ENCODE measurements around the gene SPOCK1. TPM values are rescaled to one million over a fixed set of nuclear protein-coding genes. Genes with fewer than 3 reads are reported as not detected.

Gene SPOCK1
- total and polyA plus RNA-seq, 3 donors from 2014 or later = 63.8 to 111 (median 101) TPM

DNA sequence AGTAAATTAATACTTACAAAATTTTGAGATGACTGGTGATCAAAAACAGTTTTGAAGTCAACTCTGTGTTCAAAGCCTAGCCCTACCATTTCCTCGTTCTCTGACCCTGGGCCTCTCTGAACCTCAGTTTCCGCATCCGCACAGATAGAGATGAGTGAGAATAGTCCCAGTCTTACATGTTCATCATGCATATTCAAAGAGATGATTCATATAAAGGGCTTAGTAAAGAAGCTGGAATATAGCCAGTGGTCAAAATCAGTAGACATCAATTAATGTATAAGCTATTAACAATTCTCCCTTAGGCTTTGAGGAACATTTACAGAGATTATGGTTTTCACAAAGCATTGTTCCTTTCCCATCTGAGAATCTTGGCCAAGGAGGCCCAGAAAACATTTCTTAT is 250.6 kb downstream of the SPOCK1 start:
- no peaks in the 10 kb centered on the region for H3K36me3 ChIP-seq (ENCODE audit: low read depth, missing control alignments)
- 97 to 100% methylated on average over 3 of the region's 3 CpGs for WGBS, 2 donors
- H3K27me3 ChIP-seq = no peaks in the 10 kb centered on the region
- no peak for DNase-seq
- no peak overlapping the region for H3K4me3 ChIP-seq
- peaks cover 12% of the 10 kb centered on the region for H3K4me1 ChIP-seq
- no peaks in the 10 kb centered on the region for H3K9me3 ChIP-seq
- no peak for TF ChIP-seq POLR2A (IDR thresholded peaks at IDR 0.05)
- TF ChIP-seq, protein P1, sequence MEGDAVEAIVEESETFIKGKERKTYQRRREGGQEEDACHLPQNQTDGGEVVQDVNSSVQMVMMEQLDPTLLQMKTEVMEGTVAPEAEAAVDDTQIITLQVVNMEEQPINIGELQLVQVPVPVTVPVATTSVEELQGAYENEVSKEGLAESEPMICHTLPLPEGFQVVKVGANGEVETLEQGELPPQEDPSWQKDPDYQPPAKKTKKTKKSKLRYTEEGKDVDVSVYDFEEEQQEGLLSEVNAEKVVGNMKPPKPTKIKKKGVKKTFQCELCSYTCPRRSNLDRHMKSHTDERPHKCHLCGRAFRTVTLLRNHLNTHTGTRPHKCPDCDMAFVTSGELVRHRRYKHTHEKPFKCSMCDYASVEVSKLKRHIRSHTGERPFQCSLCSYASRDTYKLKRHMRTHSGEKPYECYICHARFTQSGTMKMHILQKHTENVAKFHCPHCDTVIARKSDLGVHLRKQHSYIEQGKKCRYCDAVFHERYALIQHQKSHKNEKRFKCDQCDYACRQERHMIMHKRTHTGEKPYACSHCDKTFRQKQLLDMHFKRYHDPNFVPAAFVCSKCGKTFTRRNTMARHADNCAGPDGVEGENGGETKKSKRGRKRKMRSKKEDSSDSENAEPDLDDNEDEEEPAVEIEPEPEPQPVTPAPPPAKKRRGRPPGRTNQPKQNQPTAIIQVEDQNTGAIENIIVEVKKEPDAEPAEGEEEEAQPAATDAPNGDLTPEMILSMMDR (IDR thresholded peaks at IDR 0.05) = no peak
- H3K27ac ChIP-seq = no peak overlapping the region
- intact Hi-C loops (cut with DNase I; ENCODE audit: low total_unique reads) = no loop called here

DNA sequence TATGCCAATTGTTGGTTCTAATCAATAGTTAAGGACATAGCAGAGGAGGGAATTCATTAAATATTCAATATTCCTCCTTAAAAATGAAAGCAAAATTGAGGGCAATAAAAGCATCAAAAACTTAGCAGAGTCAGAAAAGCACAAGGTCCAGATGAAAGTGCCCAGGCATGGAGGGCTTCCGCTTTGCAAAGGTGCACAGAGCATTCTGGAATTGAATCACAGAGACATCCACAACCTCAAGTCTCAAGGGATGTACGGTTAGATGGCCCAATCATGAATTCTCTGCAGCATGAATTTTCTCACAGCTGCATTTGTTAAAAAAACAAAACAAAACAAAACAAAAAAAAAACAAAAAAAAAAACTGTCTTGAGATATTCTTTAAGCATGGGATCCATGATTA is 253.7 kb downstream of the SPOCK1 start:
- H3K4me3 ChIP-seq = no peak overlapping the region
- H3K36me3 ChIP-seq (ENCODE audit: low read depth, missing control alignments) = no peaks in the 10 kb centered on the region
- no peak overlapping the region for H3K27ac ChIP-seq
- no peaks in the 10 kb centered on the region for H3K9me3 ChIP-seq
- no peak for DNase-seq
- intact Hi-C loops (cut with DNase I; ENCODE audit: low total_unique reads) = no loop called here
- no peak for TF ChIP-seq POLR2A (IDR thresholded peaks at IDR 0.05)
- TF ChIP-seq, protein P1 (IDR thresholded peaks at IDR 0.05) = no peak
- H3K27me3 ChIP-seq = no peaks in the 10 kb centered on the region
- no peaks in the 10 kb centered on the region for H3K4me1 ChIP-seq
- 90 to 100% methylated on average over 2 of the region's 2 CpGs for WGBS, 2 donors

DNA sequence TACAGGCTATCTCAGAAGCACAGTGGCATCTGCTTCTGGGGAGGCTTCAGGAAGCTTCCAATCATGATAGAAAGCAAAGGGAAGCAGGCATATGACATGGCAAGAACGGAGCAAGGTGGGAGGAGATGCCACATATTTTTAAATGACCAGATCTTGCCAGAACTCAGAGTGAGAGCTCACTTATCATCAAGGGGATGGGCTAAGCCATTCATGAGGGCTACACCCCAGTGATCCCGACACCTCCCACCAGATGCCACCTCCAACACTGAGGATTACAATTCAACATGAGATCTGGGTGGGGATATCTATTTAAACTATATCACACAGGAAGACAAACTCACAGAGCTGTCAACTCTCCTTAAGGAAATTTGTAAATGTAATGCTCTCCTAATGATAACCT is 258.8 kb downstream of the SPOCK1 start:
- no peak for DNase-seq
- 87 to 94% methylated on average over 2 of the region's 2 CpGs for WGBS, 2 donors
- H3K27me3 ChIP-seq = no peaks in the 10 kb centered on the region
- H3K4me1 ChIP-seq = no peaks in the 10 kb centered on the region
- no peak overlapping the region for H3K27ac ChIP-seq
- no peak overlapping the region for H3K4me3 ChIP-seq
- no peaks in the 10 kb centered on the region for H3K36me3 ChIP-seq (ENCODE audit: low read depth, missing control alignments)
- intact Hi-C loops (cut with DNase I; ENCODE audit: low total_unique reads) = no loop called here
- H3K9me3 ChIP-seq = no peaks in the 10 kb centered on the region
- TF ChIP-seq, protein P1 (IDR thresholded peaks at IDR 0.05) = no peak
- TF ChIP-seq POLR2A (IDR thresholded peaks at IDR 0.05) = no peak

DNA sequence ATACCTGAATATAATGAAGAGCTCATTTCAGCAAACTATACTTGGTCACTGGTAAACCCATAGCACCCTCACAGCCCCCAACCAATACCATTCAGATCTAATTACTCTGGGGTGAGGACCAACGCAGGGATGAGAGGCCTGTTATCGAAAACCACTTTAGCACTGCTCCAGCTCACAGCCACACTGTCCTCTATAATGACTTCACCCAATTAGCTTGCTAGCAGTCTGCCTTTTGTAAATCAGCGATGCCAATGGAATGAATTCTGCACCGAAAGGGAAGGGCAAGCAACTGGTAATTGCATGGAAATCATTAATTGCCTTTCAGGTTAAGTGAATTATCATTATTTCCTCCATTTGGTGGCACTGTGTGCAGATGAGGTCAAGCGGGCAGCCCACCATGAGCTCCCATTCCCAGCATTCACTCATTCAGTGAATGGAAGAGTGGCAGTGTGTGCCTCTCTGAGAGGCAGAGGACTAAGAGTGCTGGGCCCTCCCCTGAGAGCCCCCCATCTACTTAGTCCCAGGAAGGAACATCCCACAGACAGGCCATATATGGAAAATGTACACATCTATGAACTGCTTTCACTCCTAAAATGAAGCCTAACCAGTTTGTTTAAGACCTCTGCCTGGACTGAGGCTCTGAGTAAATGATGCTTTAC is 262.1 kb downstream of the SPOCK1 start:
- Histone ChIP-seq H3K4me3 (no peak overlapping the region), H3K4me1 (no peaks in the 10 kb centered on the region), H3K27ac (no peak overlapping the region), H3K27me3 (no peaks in the 10 kb centered on the region), H3K36me3 (ENCODE audit: low read depth, missing control alignments) (no peaks in the 10 kb centered on the region), H3K9me3 (no peaks in the 10 kb centered on the region)
- intact Hi-C loops (cut with DNase I; ENCODE audit: low total_unique reads) = no loop called here
- no peak for DNase-seq
- WGBS, 2 donors = 94 to 95% methylated on average over 5 of the region's 5 CpGs
- TF ChIP-seq, protein P1 (IDR thresholded peaks at IDR 0.05) = no peak
- TF ChIP-seq POLR2A (IDR thresholded peaks at IDR 0.05) = no peak

DNA sequence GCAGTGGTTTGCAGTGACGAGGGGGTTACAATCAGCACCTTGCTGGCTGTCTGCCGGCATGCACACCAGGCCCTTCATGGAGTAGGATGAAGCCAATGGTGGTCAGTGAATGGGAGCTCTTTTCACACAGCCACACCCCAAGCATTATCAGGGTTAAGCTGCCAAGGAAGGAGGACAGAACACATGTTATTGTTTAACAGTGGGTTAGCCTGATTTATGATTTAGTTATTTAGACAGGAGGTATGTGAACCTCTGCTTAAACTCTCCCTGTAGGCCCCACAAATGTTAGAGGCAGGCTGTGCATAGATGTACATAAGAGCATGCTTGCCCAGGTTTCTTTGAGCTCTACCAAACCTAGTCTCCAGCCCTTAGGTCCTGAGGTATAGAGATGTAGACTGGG is 262.9 kb downstream of the SPOCK1 start:
- intact Hi-C loops (cut with DNase I; ENCODE audit: low total_unique reads) = no loop called here
- Histone ChIP-seq H3K4me1 (no peaks in the 10 kb centered on the region), H3K27me3 (no peaks in the 10 kb centered on the region), H3K27ac (no peak overlapping the region), H3K9me3 (no peaks in the 10 kb centered on the region), H3K4me3 (no peak overlapping the region), H3K36me3 (ENCODE audit: low read depth, missing control alignments) (no peaks in the 10 kb centered on the region)
- WGBS, 2 donors = 64% methylated on average over 2 of the region's 2 CpGs; no CpG with 5 or more reads in 1 of the 2 donors
- TF ChIP-seq POLR2A (IDR thresholded peaks at IDR 0.05) = no peak
- TF ChIP-seq, protein P1 (IDR thresholded peaks at IDR 0.05) = no peak
- DNase-seq = no peak
